ENCODE results near the gene USF3. TPM values are rescaled to one million over a fixed set of nuclear protein-coding genes. Genes with fewer than 3 reads are reported as not detected.

USF3 gene
- polyA plus RNA-seq, 3 donors: 1.6 to 4.5 (median 3.3) TPM

DNA sequence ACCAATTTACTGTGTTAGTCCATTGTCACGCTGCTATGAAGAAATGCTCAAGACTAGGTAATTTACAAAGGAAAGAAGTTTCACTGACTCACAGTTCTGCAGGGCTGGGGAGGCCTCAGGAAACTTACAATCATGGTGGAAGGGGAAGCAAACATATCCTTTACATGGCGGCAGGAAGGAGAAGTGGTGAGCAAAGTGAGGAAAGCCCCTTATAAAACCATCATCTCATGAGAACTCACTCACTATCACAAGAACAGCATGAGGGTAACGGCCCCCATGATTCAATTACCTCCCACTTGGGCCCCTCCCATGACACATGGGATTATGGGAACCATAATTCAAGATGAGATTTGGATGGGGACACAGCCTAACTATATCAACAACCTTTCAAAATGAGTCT lies 20.2 kb downstream of the USF3 start:
- Histone ChIP-seq H3K27ac (ENCODE audit: low read depth in 1 of 2, low read length in 2 of 2) (peak overlapping the region in 1 of 2 donors; percentile 71), H3K79me2 (ENCODE audit: insufficient read depth, low read length) (peaks cover 6% of the 10 kb centered on the region), H2AFZ (ENCODE audit: insufficient read depth, low read depth, low read length, poor library complexity, severe bottlenecking) (no peak overlapping the region), H3K9ac (ENCODE audit: insufficient read depth, low read length, poor library complexity, severe bottlenecking) (no peak overlapping the region), H3K36me3 (replicated peaks in 1 of 2; ENCODE audit: control insufficient read depth in 1 of 2, insufficient read depth in 2 of 2, low read length in 2 of 2) (peaks cover 29 to 60% of the 10 kb centered on the region in 2 donors), H3K9me3 (replicated peaks in 1 of 2; ENCODE audit: control insufficient read depth in 1 of 2, insufficient read depth in 1 of 2, low read length in 2 of 2) (peaks cover 0 to 5% of the 10 kb centered on the region in 2 donors), H3K4me3 (replicated peaks in 1 of 3; ENCODE audit: low read depth in 2 of 3, low read length in 3 of 3) (no peak overlapping the region), H3K4me1 (ENCODE audit: control insufficient read depth in 1 of 2, insufficient read depth in 2 of 2, low read length in 2 of 2) (peaks cover 0 to 6% of the 10 kb centered on the region in 2 donors), H3K4me2 (replicated peaks; ENCODE audit: extremely low read depth, low read length, poor library complexity, severe bottlenecking) (no peak overlapping the region), H3K27me3 (ENCODE audit: control insufficient read depth in 2 of 2, insufficient read depth in 2 of 2, low read length in 2 of 2) (no peaks in the 10 kb centered on the region), H4K20me1 (ENCODE audit: insufficient read depth, low read length) (peaks cover 6% of the 10 kb centered on the region)
- H3K27me3 Mint-ChIP-seq (ENCODE audit: low read depth in 3 of 3): no peaks in the 10 kb centered on the region
- H3K36me3 Mint-ChIP-seq: peaks cover 44 to 54% of the 10 kb centered on the region in 2 donors
- H3K27ac Mint-ChIP-seq: peak overlapping the region; percentile 78 to 94 (median 85)
- TF ChIP-seq, protein P1, sequence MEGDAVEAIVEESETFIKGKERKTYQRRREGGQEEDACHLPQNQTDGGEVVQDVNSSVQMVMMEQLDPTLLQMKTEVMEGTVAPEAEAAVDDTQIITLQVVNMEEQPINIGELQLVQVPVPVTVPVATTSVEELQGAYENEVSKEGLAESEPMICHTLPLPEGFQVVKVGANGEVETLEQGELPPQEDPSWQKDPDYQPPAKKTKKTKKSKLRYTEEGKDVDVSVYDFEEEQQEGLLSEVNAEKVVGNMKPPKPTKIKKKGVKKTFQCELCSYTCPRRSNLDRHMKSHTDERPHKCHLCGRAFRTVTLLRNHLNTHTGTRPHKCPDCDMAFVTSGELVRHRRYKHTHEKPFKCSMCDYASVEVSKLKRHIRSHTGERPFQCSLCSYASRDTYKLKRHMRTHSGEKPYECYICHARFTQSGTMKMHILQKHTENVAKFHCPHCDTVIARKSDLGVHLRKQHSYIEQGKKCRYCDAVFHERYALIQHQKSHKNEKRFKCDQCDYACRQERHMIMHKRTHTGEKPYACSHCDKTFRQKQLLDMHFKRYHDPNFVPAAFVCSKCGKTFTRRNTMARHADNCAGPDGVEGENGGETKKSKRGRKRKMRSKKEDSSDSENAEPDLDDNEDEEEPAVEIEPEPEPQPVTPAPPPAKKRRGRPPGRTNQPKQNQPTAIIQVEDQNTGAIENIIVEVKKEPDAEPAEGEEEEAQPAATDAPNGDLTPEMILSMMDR (IDR thresholded peaks at IDR 0.05): no peak
- H3K9me3 Mint-ChIP-seq: peaks cover 9 to 14% (median 11%) of the 10 kb centered on the region in 7 donors
- DNase-seq: peak; percentile 49 to 89 (median 68)
- H3K4me1 Mint-ChIP-seq: peaks cover 19% of the 10 kb centered on the region
- intact Hi-C loops (cut with micrococcal nuclease): no loop called here
- WGBS (ENCODE audit: insufficient coverage): no CpG with 5 or more reads among the region's 3 CpGs
- no peak overlapping the region for H3K4me3 Mint-ChIP-seq

DNA sequence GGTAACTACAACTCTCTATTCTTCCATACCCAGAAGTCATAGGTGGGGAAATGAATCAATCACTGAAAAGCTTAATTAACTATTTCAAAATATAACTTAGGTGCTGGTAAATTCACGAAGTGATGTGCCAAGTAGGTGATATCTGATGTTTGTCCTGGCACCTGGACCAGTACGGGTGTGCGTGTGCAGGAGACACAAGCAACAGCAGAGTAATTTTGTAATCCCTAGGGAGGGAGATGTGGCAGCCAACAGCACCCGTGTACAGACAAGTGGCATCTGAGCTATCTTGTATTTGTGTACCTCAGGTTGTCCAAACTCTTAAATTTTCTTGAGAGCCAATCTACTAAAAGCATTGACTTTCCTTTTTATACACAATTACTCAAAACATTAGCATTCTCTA lies 22.8 kb downstream of the USF3 start:
- no peak overlapping the region for H3K27ac Mint-ChIP-seq
- Histone ChIP-seq H3K27me3 (ENCODE audit: control insufficient read depth in 2 of 2, insufficient read depth in 2 of 2, low read length in 2 of 2) (no peaks in the 10 kb centered on the region), H3K9me3 (replicated peaks in 1 of 2; ENCODE audit: control insufficient read depth in 1 of 2, insufficient read depth in 1 of 2, low read length in 2 of 2) (peaks cover 0 to 5% of the 10 kb centered on the region in 2 donors), H2AFZ (ENCODE audit: insufficient read depth, low read depth, low read length, poor library complexity, severe bottlenecking) (no peak overlapping the region), H3K27ac (ENCODE audit: low read depth in 1 of 2, low read length in 2 of 2) (no peak overlapping the region), H3K4me2 (replicated peaks; ENCODE audit: extremely low read depth, low read length, poor library complexity, severe bottlenecking) (no peak overlapping the region), H3K4me3 (replicated peaks in 1 of 3; ENCODE audit: low read depth in 2 of 3, low read length in 3 of 3) (no peak overlapping the region), H4K20me1 (ENCODE audit: insufficient read depth, low read length) (no peaks in the 10 kb centered on the region), H3K36me3 (replicated peaks in 1 of 2; ENCODE audit: control insufficient read depth in 1 of 2, insufficient read depth in 2 of 2, low read length in 2 of 2) (peaks cover 30 to 60% of the 10 kb centered on the region in 2 donors), H3K79me2 (ENCODE audit: insufficient read depth, low read length) (no peaks in the 10 kb centered on the region), H3K9ac (ENCODE audit: insufficient read depth, low read length, poor library complexity, severe bottlenecking) (no peak overlapping the region), H3K4me1 (ENCODE audit: control insufficient read depth in 1 of 2, insufficient read depth in 2 of 2, low read length in 2 of 2) (peaks cover 0 to 6% of the 10 kb centered on the region in 2 donors)
- intact Hi-C loops (cut with micrococcal nuclease): no loop called here
- H3K9me3 Mint-ChIP-seq: peaks cover 9 to 13% (median 11%) of the 10 kb centered on the region in 7 donors
- TF ChIP-seq, protein P1 (IDR thresholded peaks at IDR 0.05): no peak
- no peaks in the 10 kb centered on the region for H3K27me3 Mint-ChIP-seq (ENCODE audit: low read depth in 3 of 3)
- H3K4me3 Mint-ChIP-seq: no peak overlapping the region
- peaks cover 23% of the 10 kb centered on the region for H3K4me1 Mint-ChIP-seq
- no CpG with 5 or more reads among the region's 4 CpGs for WGBS (ENCODE audit: insufficient coverage)
- H3K36me3 Mint-ChIP-seq: peaks cover 56 to 70% of the 10 kb centered on the region in 2 donors
- no peak for DNase-seq
